Rectal smooth muscle tissue (tissue), 1 donor: ENCODE measurements around the gene TMPRSS13.
"Not testable (repeated sequence)": the region's sequence is repeated elsewhere in the genome, so short reads cannot be mapped to it uniquely, and the experiment has no call there.

Source experiments
- H3K27ac ChIP-seq: one replicate; pipeline ENCODE4 v1.7.0; 2013; ENCODE audit warnings: low read depth, low read length, inconsistent platforms
- H3K27me3 ChIP-seq: one replicate; pipeline ENCODE4 v1.7.0; 2013; ENCODE audit warnings: low read length; ENCODE audit not compliant: control insufficient read depth, insufficient read depth
- H3K36me3 ChIP-seq: one replicate; pipeline ENCODE4 v1.7.0; 2013; ENCODE audit warnings: low read length; ENCODE audit not compliant: control insufficient read depth, insufficient read depth
- H3K4me1 ChIP-seq: one replicate; pipeline ENCODE4 v1.7.0; 2013; ENCODE audit warnings: low read length; ENCODE audit not compliant: control insufficient read depth, insufficient read depth
- H3K4me3 ChIP-seq: one replicate; pipeline ENCODE4 v1.7.0; 2013; ENCODE audit warnings: low read length
- H3K9ac ChIP-seq: one replicate; pipeline ENCODE4 v1.7.0; 2013; ENCODE audit warnings: low read length

Gene TMPRSS13

DNA sequence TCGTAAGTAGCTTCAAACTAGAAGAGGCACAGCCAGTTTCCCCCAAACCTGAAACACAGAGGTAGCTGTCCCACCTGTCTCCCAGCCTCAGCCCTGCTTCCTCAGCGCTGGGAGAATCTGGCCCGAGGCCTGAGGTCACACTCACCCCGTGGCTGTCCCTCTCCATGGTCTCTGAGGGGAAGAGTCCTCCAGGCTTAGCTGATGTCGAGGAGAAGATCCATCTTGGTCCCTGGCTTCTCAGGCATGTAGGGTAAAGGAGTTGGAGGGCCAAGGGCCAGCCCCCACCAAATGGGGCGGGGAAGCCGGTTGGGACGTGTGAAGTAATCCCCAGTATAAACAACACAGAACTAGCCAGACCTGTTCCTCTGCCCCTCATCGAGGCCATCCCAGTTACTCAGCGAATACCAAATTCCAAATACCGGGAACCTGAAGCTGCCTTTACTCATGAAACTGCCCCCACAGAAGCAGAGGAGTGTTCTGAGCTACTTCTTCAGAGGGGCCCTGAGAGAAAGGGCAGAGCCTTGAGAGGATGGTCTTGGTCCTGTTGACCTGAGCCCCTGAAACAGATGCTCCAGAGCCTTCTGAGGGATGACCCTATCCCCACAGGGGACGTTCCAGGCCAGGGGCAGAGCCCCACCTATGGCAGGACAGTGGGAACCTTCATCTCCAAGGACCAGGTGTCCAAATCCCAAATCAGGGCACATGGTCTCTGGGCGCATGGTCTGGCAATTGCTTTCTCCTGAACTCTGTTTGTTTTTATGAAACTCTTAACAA is at the start of gene TMPRSS13:
TMPRSS13 (minus strand) TSS at position 261 of the 774 bp plus-strand sequence; CDS start at position 166, 95 bp downstream.
- H3K9ac ChIP-seq = no peak within 1 kb of the TSS
- H3K27me3 ChIP-seq = no peaks in the 10 kb centered on the region
- no peaks in the 10 kb centered on the region for H3K36me3 ChIP-seq
- H3K4me3 ChIP-seq = no peak within 1 kb of the TSS
- H3K4me1 ChIP-seq = no peaks in the 10 kb centered on the region
- no peak within 1 kb of the TSS for H3K27ac ChIP-seq

DNA sequence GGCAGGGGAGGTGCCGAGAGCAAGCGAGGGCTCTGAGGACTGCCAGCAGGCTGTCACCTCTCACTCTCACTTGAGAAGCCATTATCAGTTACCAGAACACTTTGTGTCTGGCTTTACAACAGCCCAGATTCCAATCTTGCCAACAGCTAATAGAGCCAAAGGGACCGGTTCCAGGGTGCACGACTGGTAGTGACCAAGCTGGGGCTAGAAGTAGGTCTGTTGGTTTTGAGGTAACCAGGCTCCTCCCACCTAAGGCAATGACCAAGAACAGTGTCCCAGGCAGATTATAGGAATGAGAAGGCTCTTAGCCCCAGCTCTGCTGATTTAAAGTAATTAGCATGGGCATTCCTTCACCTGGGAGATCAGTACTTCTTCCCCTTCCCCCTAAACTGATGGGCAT is 49.8 kb upstream of the TMPRSS13 start:
- no peak overlapping the region for H3K4me3 ChIP-seq
- no peak overlapping the region for H3K27ac ChIP-seq
- H3K27me3 ChIP-seq = no peaks in the 10 kb centered on the region
- H3K36me3 ChIP-seq = no peaks in the 10 kb centered on the region
- no peaks in the 10 kb centered on the region for H3K4me1 ChIP-seq
- H3K9ac ChIP-seq = no peak overlapping the region

DNA sequence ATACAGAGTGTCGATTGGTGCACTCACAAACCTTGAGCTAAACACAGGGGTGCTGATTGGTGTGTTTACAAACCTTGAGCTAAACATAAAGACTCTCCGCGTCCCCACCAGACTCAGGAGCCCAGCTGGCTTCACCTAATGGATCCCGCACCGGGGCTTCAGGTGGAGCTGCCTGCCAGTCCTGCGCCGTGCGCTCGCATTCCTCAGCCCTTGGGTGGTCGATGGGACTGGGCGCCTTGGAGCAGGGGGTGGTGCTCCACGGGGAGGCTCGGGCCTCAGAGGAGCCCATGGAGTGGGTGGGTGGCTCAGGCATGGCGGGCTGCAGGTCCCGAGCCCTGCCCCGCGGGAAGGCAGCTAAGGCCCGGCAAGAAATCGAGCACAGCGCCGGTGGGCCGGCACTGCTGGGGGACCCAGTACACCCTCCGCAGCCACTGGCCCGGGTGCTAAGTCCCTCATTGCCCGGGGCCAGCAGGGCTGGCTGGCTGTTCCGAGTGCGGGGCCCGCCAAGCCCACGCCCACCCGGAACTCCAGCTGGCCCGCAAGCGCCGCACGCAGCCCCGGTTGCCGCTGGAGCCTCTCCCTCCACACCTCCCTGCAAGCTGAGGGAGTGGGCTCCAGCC is 49.2 kb upstream of the TMPRSS13 start:
- H3K9ac ChIP-seq, H3K4me3 ChIP-seq, H3K27ac ChIP-seq, H3K27me3 ChIP-seq, H3K4me1 ChIP-seq, H3K36me3 ChIP-seq: not testable (repeated sequence)

DNA sequence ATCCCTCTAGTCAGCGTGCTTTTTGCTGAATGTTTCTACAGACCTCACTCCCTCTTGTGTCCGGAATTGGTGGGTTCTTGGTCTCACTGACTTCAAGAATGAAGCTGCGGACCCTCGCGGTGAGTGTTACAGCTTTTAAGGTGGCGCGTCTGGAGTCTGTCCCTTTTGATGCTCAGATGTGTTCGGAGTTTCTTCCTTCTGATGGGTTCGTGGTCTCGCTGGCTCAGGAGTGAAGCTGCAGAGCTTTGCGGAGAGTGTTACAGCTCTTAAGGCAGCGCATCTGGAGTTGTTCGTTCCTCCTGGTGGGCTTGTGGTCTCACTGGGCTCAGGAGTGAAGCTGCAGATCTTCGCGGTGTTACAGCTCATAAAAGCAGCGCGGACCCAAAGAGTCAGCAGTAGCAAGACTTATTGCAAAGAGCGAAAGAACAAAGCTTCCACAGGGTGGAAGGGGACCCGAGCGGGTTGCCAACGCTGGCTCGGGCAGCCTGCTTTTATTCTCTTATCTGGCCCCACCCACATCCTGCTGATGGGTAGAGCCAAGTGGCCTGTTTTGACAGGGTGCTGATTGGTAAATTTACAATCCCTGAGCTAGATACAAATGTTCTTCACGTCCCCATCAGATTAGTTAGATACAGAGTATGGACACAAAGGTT is 48.5 kb upstream of the TMPRSS13 start:
- H3K27ac ChIP-seq, H3K27me3 ChIP-seq, H3K4me1 ChIP-seq: not testable (repeated sequence)

DNA sequence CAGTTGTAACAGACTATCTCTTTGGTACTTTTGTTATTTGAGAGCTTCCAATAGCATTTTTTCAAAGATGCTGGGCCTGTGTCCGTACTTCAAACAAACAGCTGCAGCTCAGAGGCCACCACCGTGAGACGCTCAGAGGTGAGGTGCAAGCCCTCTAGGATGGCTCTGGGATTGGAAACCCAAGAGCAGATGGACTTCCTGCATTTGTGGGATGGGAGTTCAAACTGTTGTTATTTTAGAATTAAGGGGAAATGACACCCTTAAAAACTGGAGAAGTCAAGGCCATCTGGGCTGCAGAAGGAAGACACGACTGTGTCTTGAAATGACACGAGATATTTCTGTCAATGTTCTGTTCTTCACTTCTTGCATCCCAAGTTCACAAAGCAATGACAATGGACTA is 47.8 kb upstream of the TMPRSS13 start:
- H3K27ac ChIP-seq = no peak overlapping the region

More for the DNA sequence above, 48.5 kb upstream of the TMPRSS13 start:
- H3K36me3 ChIP-seq, H3K9ac ChIP-seq, H3K4me3 ChIP-seq: not testable (repeated sequence)

DNA sequence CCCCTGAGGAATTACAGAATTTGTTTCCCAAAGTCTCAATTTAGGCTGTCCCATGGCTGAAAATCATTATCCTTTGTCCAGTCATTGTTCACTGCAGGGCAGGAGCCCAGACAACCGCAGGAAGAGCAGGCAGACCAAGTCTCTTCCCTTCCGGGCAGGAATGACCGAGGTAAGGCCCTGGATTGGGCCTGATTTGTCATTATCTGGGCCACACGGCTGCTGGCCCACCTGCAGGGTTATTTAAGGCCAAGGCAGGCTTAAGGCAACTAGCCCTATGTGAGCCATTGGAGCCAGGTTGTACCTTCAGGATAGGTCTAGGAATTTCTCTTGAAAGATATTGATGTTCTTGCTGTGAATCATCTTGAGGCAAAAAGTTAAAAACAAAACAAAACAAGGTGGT is 47.2 kb upstream of the TMPRSS13 start:
- no peaks in the 10 kb centered on the region for H3K4me1 ChIP-seq
- H3K4me3 ChIP-seq = no peak overlapping the region
- H3K27ac ChIP-seq = no peak overlapping the region
- no peaks in the 10 kb centered on the region for H3K36me3 ChIP-seq
- no peaks in the 10 kb centered on the region for H3K27me3 ChIP-seq
- no peak overlapping the region for H3K9ac ChIP-seq

More for the DNA sequence above, 47.8 kb upstream of the TMPRSS13 start:
- Histone ChIP-seq H3K4me1 (no peaks in the 10 kb centered on the region), H3K27me3 (no peaks in the 10 kb centered on the region), H3K36me3 (no peaks in the 10 kb centered on the region), H3K4me3 (no peak overlapping the region), H3K9ac (no peak overlapping the region)

DNA sequence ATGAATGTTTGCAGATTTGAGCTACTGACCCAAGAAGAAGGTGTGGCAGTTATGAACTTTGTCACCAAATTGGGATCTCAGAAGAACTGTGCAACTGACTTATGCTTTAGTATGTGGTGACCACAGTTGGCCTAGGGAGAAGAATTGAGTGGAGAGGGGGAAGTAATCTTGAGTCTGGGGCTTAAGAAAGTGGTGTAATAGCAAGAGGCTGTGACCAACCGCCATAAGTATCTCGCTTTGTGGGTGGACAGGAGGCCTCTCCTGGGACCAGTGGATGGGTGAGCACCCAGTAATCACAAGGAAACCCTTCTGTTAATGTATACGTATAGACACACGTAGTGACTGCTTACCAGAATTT is 44.3 kb upstream of the TMPRSS13 start:
- Histone ChIP-seq H3K36me3 (no peaks in the 10 kb centered on the region), H3K27me3 (no peaks in the 10 kb centered on the region), H3K9ac (no peak overlapping the region), H3K4me1 (no peaks in the 10 kb centered on the region), H3K27ac (no peak overlapping the region), H3K4me3 (no peak overlapping the region)

DNA sequence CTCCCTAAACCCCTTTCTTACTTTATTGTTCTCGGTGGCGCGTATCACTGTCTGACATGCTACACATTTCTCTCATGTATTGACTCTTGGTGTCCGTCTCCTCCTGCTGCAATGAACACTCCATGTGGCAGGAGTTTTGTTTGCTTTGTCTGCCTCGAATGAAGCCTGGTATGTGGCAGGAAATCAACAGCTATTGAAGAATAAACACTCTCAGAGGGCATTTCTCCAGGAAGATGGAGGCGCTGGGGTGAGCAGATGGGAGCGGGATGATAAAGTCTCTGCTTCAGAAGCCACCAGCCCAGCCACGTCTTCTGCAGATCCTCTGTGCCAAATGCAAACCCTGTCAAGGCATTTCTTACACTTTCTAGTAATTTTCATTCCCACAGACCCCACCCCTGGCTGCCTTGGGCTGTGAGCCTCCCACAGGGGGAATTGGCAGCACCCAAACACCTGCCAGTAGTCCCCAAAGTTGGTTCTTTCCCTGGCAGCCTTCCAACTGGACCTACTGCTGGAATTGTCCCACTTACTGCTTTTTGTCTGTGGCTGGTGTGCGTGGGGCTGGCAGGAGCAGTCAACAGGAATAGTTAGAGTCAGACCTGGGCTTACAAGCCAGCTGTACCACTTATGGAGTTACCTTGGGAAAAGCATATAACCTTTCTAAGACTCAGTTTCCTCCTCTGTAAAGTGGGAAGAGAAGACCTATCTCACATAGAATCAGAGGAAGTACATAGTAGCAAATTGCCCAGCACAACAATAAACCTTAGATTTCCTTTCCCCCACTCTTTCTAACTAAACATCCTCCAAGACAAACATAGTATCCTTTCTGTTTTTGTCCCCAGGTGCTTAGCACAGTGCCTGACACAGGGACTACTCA is 43.7 kb upstream of the TMPRSS13 start:
- no peaks in the 10 kb centered on the region for H3K36me3 ChIP-seq
- H3K9ac ChIP-seq = no peak overlapping the region
- H3K27me3 ChIP-seq = no peaks in the 10 kb centered on the region
- no peaks in the 10 kb centered on the region for H3K4me1 ChIP-seq
- H3K4me3 ChIP-seq = no peak overlapping the region
- H3K27ac ChIP-seq = no peak overlapping the region

DNA sequence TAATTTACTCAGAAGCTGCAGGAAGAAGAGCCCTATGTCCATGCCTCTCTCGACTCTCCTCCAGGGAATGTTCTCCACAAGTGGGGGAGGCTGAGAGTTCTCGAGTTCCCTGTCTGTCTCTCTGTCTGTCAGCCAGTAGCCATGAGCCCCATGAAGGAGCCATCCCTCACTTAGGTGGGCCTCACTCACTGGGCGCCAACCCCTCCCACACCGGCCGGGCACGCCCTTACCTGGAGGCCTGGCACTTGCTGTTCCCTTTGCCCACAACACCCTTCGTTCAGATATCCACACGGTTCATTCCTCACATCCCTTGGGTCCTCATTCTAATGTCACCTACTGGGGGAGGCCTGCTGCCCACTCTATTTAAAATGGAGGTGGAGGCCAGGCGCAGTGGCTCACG is 42.8 kb upstream of the TMPRSS13 start:
- H3K9ac ChIP-seq = no peak overlapping the region

DNA sequence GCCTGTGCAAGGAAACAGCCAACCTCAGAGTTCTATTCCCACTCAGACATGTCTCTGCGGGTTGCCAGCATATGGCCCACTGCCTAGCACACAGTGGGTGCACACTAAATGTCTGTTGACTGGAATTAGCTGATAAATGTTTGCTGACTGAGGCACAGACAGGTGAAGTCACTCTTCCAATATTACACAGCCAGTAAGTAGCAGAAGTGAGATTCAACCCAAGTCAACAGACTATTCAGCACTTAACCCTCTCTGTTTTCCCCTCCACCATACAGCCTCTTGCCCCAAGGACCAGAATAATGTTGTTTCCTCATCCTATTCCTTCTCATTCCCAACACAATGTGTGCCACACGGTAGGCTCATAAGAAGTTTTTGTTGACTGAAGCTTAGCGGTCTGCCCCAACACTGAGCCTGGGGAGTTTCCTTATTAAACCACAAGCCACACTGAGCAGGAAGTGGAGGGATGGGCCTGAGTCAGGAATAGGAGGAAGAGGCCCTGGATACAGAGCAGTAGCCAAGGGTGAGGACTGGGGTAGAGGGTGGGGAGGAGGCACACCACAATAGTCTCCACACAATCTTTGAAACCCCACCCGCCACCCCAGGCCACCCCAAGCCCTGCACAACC is 41.3 kb upstream of the TMPRSS13 start:
- Histone ChIP-seq H3K4me3 (no peak overlapping the region), H3K4me1 (no peaks in the 10 kb centered on the region), H3K27me3 (no peaks in the 10 kb centered on the region), H3K9ac (no peak overlapping the region), H3K27ac (no peak overlapping the region), H3K36me3 (no peaks in the 10 kb centered on the region)

More for the DNA sequence above, 42.8 kb upstream of the TMPRSS13 start:
- Histone ChIP-seq H3K4me1 (no peaks in the 10 kb centered on the region), H3K36me3 (no peaks in the 10 kb centered on the region), H3K4me3 (no peak overlapping the region), H3K27me3 (no peaks in the 10 kb centered on the region), H3K27ac (no peak overlapping the region)

DNA sequence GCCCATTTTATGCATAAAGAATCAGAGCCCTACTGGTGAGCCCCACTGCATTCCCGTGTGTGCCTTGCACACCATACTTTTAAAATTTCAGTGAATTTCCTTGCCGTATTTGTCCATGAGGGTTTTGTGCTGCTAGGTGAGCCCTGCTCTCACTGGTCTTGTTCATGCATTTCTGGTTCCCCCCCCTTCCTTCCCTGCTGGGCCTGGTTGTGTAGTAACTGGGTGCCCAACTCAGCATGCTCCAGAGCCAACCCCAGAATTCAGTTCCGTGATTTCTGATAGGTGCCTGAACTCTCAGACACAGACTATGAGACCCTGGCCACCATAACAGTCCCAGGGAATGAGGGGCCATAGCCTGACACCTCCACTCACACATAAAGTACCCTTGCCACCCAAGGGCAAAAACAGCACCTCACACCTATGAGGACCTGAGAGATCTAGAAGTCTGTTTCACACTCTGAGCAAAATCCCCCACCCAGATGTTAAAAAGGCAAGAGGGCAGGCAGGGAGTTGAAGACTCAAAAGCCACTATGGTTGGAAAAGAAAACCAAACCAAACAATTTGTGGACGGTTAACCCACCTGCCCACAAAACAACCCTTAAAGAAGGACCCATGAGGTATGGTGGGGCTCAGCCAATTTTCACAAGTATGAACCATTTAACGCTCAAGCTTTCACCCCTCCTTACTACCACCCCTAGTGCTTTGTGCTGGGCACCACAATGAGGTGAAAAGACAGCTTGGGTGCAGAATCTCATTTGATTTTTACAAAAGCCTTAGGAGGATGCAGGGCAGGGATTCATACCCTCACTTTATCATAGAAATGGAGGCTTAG is 40.2 kb upstream of the TMPRSS13 start:
- Histone ChIP-seq H3K4me3 (no peak overlapping the region), H3K27me3 (no peaks in the 10 kb centered on the region), H3K9ac (no peak overlapping the region), H3K4me1 (no peaks in the 10 kb centered on the region), H3K27ac (no peak overlapping the region), H3K36me3 (no peaks in the 10 kb centered on the region)
